AG04450 (cell line): ENCODE measurements around the gene MEGF10. TPM values are rescaled to one million over a fixed set of nuclear protein-coding genes. Genes with fewer than 3 reads are reported as not detected.

Experiments
- CTCF ChIA-PET: fragments of 300-600, 350-600 bp; formaldehyde crosslinking; extraction: SDS; loops from one replicate; lab custom pipeline; 2022; ENCODE audit warnings: antibody characterized with exemption, inconsistent platforms; lab: Charles Lee
- POLR2A ChIA-PET: fragments of 350-600 bp; formaldehyde crosslinking; extraction: SDS; loops from one replicate; lab custom pipeline; 2021; ENCODE audit warnings: antibody characterized with exemption, inconsistent platforms; lab: Yijun Ruan, JAX
- DNase-seq: peaks from one replicate; pipeline ENCODE4 v3.0.0-alpha.2; 2011; ENCODE audit warnings: low read depth, low spot score
- H3K27ac ChIP-seq: one replicate; pipeline ENCODE4 v1.5.1; 2012; ENCODE audit warnings: low read depth, low read length, control low read depth
- H3K27me3 ChIP-seq: one replicate; pipeline ENCODE4 v1.6.0; 2012; ENCODE audit warnings: low read length; ENCODE audit not compliant: control insufficient read depth, insufficient read depth
- H3K4me3 ChIP-seq: 2 replicates; pipeline ENCODE4 v1.5.1; 2011; ENCODE audit warnings: mild to moderate bottlenecking, low read depth, low read length, control low read depth
- H3K9me3 ChIP-seq: 2 replicates; pipeline ENCODE4 v1.5.1; 2012; ENCODE audit warnings: low read length; ENCODE audit not compliant: control insufficient read depth, insufficient read depth
- polyA plus RNA-seq: library from polyadenylated mRNA; depleted of rRNA; stranded (reverse); fragments of >200 nt; gene quantifications from 2 replicates; pipeline ENCODE4 v1.2.3, GENCODE V29; 2011
- TF ChIP-seq, protein P1 (sequence below): IDR thresholded peaks from 2 replicates; pipeline ENCODE4 v1.5.1; 2011; ENCODE audit warnings: low read depth, low read length, control low read depth, inconsistent platforms

Gene MEGF10
- polyA plus RNA-seq, 1 experiment, result not detected

DNA sequence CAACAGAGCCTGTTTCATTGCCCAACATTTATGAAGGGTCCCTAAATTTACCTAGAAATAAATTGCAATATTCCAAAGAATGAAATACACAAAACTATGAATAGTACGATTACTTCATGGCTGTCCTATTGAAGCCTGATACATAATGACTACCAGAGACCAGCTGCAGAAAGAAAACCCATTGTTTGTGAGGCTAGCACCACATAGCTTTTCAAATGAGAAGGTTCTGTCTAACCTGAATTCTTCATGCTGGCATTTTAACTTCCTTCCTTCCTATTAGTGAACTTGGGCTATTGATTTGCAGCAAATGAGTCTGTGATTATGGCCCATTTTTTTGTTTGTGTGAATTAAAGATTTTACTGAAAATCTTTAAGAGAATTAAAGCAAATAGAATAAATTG lies 47.3 kb downstream of the MEGF10 start:
- CTCF ChIA-PET, result interaction anchor here (0.8 kb wide), 2 partner anchors 24 to 500 kb away, joined by 3 read pairs; no protein-coding TSS in a partner anchor
- POLR2A ChIA-PET, result no interaction called here
- no peak overlapping the region for H3K4me3 ChIP-seq
- no peaks in the 10 kb centered on the region for H3K9me3 ChIP-seq
- peaks cover 4% of the 10 kb centered on the region for H3K27me3 ChIP-seq
- no peak for DNase-seq
- no peak overlapping the region for H3K27ac ChIP-seq
- TF ChIP-seq, protein P1, sequence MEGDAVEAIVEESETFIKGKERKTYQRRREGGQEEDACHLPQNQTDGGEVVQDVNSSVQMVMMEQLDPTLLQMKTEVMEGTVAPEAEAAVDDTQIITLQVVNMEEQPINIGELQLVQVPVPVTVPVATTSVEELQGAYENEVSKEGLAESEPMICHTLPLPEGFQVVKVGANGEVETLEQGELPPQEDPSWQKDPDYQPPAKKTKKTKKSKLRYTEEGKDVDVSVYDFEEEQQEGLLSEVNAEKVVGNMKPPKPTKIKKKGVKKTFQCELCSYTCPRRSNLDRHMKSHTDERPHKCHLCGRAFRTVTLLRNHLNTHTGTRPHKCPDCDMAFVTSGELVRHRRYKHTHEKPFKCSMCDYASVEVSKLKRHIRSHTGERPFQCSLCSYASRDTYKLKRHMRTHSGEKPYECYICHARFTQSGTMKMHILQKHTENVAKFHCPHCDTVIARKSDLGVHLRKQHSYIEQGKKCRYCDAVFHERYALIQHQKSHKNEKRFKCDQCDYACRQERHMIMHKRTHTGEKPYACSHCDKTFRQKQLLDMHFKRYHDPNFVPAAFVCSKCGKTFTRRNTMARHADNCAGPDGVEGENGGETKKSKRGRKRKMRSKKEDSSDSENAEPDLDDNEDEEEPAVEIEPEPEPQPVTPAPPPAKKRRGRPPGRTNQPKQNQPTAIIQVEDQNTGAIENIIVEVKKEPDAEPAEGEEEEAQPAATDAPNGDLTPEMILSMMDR, result no peak

DNA sequence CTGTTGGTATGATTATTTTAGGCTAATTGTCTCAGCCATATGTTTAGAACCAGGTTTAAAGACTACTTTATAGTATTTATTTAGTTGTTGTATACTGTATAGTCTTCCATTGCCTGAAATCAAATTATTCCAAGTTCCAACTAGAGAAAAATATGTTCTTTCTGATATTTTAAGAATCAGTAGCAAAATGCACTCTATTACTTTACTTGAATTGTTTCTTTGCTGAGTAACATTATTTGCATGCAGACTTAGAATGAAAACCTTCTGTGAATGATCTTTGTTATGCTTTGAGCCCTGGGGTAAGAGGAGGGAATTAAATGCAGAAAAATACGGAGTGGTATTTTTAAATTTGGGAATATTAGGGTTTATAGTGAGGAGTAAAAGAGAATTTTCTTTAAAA lies 47.9 kb downstream of the MEGF10 start:
- H3K27me3 ChIP-seq, result peaks cover 4% of the 10 kb centered on the region
- ChIA-PET POLR2A (no interaction called here), CTCF (interaction anchor here (0.8 to 1.6 kb wide), 2 partner anchors 26 to 501 kb away, joined by 3 read pairs; no protein-coding TSS in a partner anchor)
- H3K9me3 ChIP-seq, result no peaks in the 10 kb centered on the region
- DNase-seq, result no peak
- no peak overlapping the region for H3K27ac ChIP-seq
- H3K4me3 ChIP-seq, result no peak overlapping the region
- TF ChIP-seq, protein P1, result no peak

DNA sequence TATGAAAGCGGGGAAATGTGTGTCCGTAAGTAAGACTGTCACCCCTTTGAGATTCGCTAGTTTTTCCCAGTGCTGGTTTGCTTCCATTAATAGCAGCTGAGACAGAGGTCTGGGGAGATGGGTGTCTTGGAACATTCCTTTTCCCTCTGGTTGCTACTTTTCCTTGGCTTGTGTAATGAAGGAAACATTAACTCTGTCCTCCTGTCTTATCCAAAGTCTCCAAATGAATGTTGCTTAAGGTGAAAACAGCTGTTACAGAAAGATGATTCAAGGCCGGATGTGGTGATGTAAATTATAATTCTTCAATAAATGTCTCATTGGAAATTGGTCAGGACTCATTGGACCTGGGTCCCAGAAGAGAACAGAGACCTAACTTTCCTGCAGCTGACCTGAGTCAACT lies 50.0 kb downstream of the MEGF10 start:
- Histone ChIP-seq H3K9me3 (no peaks in the 10 kb centered on the region), H3K27ac (no peak overlapping the region), H3K27me3 (peaks cover 4% of the 10 kb centered on the region), H3K4me3 (no peak overlapping the region)
- DNase-seq, result no peak
- ChIA-PET POLR2A (no interaction called here), CTCF (no interaction called here)
- TF ChIP-seq, protein P1, result no peak

DNA sequence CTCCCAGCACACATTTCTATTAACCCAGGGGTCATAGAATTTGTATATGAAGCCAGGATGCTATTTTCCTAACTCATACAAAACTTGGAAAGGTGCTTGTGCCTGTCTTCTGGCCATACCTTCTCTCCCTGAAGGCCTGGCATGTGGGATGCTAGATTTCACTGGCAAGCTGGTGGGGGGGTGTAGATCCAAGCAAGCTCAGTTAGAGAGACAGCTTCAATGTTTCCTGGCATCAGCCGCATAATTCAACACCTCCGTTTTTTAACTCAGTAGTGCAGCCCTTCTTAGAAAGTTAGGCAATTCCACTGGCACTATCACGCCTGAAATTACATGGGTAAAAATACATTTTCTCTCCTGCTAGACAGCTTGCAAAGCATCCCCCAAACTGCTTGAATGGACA lies 51.8 kb downstream of the MEGF10 start:
- DNase-seq, result no peak
- TF ChIP-seq, protein P1, result no peak
- ChIA-PET CTCF (no interaction called here), POLR2A (interaction anchor here (0.6 kb wide), 1 partner anchor 189 kb away, joined by 3 read pairs; no protein-coding TSS in a partner anchor)
- Histone ChIP-seq H3K27ac (no peak overlapping the region), H3K27me3 (peaks cover 4% of the 10 kb centered on the region), H3K9me3 (no peaks in the 10 kb centered on the region), H3K4me3 (no peak overlapping the region)

DNA sequence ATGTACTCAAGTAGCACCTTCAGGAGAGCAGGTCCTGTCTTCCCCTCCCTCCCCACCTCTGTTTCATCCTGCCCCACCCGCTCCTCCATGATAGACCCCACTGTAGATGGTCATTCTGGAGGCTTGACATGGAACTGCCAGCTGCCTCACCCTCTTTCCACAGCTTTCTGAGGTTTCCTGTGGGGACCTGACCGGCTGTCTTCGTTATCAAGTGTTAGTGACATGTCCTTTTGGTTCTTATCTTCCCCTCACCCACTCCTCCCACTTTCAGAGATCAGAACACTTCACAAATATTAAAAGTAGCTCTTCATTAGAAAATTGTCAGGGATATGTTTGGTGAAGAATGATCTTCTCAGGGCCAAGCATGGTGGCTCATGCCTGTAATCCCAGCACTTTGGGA lies 52.7 kb downstream of the MEGF10 start:
- H3K4me3 ChIP-seq, result no peak overlapping the region
- ChIA-PET POLR2A (no interaction called here), CTCF (interaction anchor here (0.6 kb wide), 1 partner anchor 676 kb away, joined by 3 read pairs; no protein-coding TSS in a partner anchor)
- no peak overlapping the region for H3K27ac ChIP-seq
- peaks cover 4% of the 10 kb centered on the region for H3K27me3 ChIP-seq
- TF ChIP-seq, protein P1, result no peak
- DNase-seq, result no peak
- no peaks in the 10 kb centered on the region for H3K9me3 ChIP-seq
